ENCODE data around the gene SNCAIP. TPM values are rescaled to one million over a fixed set of nuclear protein-coding genes. Genes with fewer than 3 reads are reported as not detected.
A peak's percentile ranks its signal among the peaks of the same experiment; 100 is the strongest.

SNCAIP gene
- total RNA-seq, 1 experiment from 2014 or later: 0.21 TPM

- ChIA-PET POLR2A (interaction anchor here (0.6 kb wide), 1 partner anchor 30 kb away, joined by 3 read pairs; no protein-coding TSS in a partner anchor), CTCF (interaction anchor here (0.6 to 10.9 kb wide), 5 partner anchors 10 to 304 kb away, joined by 3 to 67 read pairs (median 4); no protein-coding TSS in a partner anchor)
- no peak overlapping the region for H3K27ac Mint-ChIP-seq (ENCODE audit: low read depth, unreplicated experiment)
- intact Hi-C loops (cut with micrococcal nuclease): loop anchor here (1.0 kb wide), 2 partner anchors 34 to 296 kb away; no protein-coding TSS in a partner anchor
- peak; percentile 28 for TF ChIP-seq CTCF (IDR thresholded peaks at IDR 0.05; ENCODE audit: unreplicated experiment)
- H3K27me3 Mint-ChIP-seq (ENCODE audit: insufficient read depth, unreplicated experiment): no peaks in the 10 kb centered on the region
- DNase-seq (ENCODE audit: unreplicated experiment): peak; percentile 73
- no peaks in the 10 kb centered on the region for H3K36me3 Mint-ChIP-seq (ENCODE audit: insufficient read depth, unreplicated experiment)
- no peaks in the 10 kb centered on the region for H3K9me3 Mint-ChIP-seq (ENCODE audit: unreplicated experiment)
- no peak overlapping the region for H3K4me3 Mint-ChIP-seq (ENCODE audit: unreplicated experiment)
- BruUV-seq (replicated peaks): no TSS peak
- H3K4me1 Mint-ChIP-seq (ENCODE audit: insufficient read depth, unreplicated experiment): peaks cover 9% of the 10 kb centered on the region
Measured at GRCh38 chr5:122492675-122493074, 180.6 kb downstream of the SNCAIP start.

DNA sequence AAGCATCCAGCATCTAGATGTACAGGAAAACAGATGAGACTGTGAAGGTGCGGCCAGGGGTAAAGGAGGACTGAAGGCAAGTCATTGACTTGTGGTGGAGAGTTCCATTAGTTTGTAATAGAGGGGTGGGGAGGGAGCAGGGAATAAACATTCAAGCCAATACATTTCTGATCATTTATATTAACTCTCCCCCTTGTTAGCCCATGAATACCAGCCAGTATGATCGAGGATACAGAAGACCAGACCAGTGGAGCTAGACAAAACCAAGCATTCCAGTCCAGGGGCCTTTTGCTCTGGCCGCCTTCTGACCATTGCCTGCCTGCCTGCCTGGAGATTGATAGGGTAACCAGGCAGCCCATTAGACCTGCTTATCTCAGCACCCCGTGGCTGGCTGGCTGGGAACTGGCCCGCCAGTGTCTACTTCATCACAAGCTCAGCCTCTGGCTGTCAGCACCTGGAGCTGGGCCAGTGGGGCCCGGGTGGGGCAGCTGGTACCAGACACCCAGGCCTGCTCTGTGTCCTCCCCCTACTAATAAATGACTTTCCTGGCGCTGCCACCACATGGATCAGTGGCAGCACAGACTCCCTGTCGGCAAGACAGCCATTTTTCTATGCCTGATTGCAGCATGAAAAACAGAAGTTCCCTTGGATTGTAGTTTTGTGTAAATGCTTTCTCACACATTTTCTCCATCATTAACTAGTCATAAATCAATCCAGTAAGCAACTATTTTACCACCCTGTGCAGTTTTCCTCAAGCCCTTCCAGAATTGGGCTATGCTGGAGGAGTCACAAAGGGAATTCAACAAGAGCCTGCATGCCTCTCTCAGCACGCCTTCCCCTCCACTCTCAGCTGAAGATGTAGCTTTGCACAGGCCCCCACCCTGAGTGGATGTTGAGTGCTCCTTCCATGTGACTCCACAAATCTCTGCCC is 181.3 kb downstream of the SNCAIP start:
- no peaks in the 10 kb centered on the region for H3K36me3 Mint-ChIP-seq (ENCODE audit: insufficient read depth, unreplicated experiment)
- intact Hi-C loops (cut with micrococcal nuclease): no loop called here
- H3K27me3 Mint-ChIP-seq (ENCODE audit: insufficient read depth, unreplicated experiment): no peaks in the 10 kb centered on the region
- no peak overlapping the region for H3K4me3 Mint-ChIP-seq (ENCODE audit: unreplicated experiment)
- no peak for DNase-seq (ENCODE audit: unreplicated experiment)
- no peak overlapping the region for H3K27ac Mint-ChIP-seq (ENCODE audit: low read depth, unreplicated experiment)
- H3K9me3 Mint-ChIP-seq (ENCODE audit: unreplicated experiment): no peaks in the 10 kb centered on the region
- no peak for TF ChIP-seq CTCF (IDR thresholded peaks at IDR 0.05; ENCODE audit: unreplicated experiment)
- H3K4me1 Mint-ChIP-seq (ENCODE audit: insufficient read depth, unreplicated experiment): peaks cover 9% of the 10 kb centered on the region
- POLR2A ChIA-PET: interaction anchor here (0.6 to 1.0 kb wide), 3 partner anchors 12 to 69 kb away, joined by 3 read pairs; no protein-coding TSS in a partner anchor
- CTCF ChIA-PET: interaction anchor here (0.5 to 10.9 kb wide), 11 partner anchors 11 to 550 kb away, joined by 3 to 67 read pairs (median 4); no protein-coding TSS in a partner anchor
- no TSS peak for BruUV-seq (replicated peaks)

DNA sequence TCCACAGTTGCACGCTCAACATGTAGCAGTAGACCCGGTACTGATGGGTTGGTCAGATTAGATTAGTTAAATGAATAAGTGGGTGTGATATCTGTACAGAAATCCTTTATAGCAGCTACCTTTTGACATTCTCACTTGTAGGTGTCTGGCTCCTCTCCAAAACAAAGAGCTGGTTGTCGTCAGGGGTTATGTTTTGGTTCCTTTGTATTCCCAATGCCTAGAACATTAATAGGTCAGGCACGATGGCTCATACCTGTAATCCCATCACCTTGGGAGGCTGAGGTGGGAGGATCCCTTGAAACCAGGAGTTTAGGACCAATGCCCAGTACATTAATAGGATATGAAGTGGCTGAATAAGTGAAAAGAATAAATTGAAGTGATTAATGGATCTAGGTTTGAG is 182.1 kb downstream of the SNCAIP start:
- Mint-ChIP-seq H3K36me3 (ENCODE audit: insufficient read depth, unreplicated experiment) (no peaks in the 10 kb centered on the region), H3K27me3 (ENCODE audit: insufficient read depth, unreplicated experiment) (no peaks in the 10 kb centered on the region), H3K9me3 (ENCODE audit: unreplicated experiment) (no peaks in the 10 kb centered on the region), H3K4me3 (ENCODE audit: unreplicated experiment) (no peak overlapping the region), H3K27ac (ENCODE audit: low read depth, unreplicated experiment) (no peak overlapping the region), H3K4me1 (ENCODE audit: insufficient read depth, unreplicated experiment) (peaks cover 13% of the 10 kb centered on the region)
- ChIA-PET CTCF (interaction anchor here (0.5 to 10.9 kb wide), 12 partner anchors 12 to 549 kb away, joined by 3 to 67 read pairs (median 4); no protein-coding TSS in a partner anchor), POLR2A (interaction anchor here (0.5 to 1.1 kb wide), 6 partner anchors 11 to 378 kb away, joined by 3 read pairs; no protein-coding TSS in a partner anchor)
- BruUV-seq (replicated peaks): no TSS peak
- no peak for DNase-seq (ENCODE audit: unreplicated experiment)
- intact Hi-C loops (cut with micrococcal nuclease): no loop called here
- no peak for TF ChIP-seq CTCF (IDR thresholded peaks at IDR 0.05; ENCODE audit: unreplicated experiment)

- Mint-ChIP-seq H3K9me3 (ENCODE audit: unreplicated experiment) (no peaks in the 10 kb centered on the region), H3K27me3 (ENCODE audit: insufficient read depth, unreplicated experiment) (no peaks in the 10 kb centered on the region), H3K4me3 (ENCODE audit: unreplicated experiment) (no peak overlapping the region), H3K4me1 (ENCODE audit: insufficient read depth, unreplicated experiment) (peaks cover 32% of the 10 kb centered on the region), H3K27ac (ENCODE audit: low read depth, unreplicated experiment) (no peak overlapping the region), H3K36me3 (ENCODE audit: insufficient read depth, unreplicated experiment) (no peaks in the 10 kb centered on the region)
- POLR2A ChIA-PET: interaction anchor here (0.5 to 0.9 kb wide), 4 partner anchors 36 to 485 kb away, joined by 3 read pairs; no protein-coding TSS in a partner anchor
- CTCF ChIA-PET: interaction anchor here (0.5 to 10.9 kb wide), 7 partner anchors 10 to 312 kb away, joined by 3 to 67 read pairs (median 5); no protein-coding TSS in a partner anchor
- no TSS peak for BruUV-seq (replicated peaks)
- peak; percentile 19 for TF ChIP-seq CTCF (IDR thresholded peaks at IDR 0.05; ENCODE audit: unreplicated experiment)
- intact Hi-C loops (cut with micrococcal nuclease): loop anchor here (1.0 kb wide), 1 partner anchor 302 kb away; no protein-coding TSS in a partner anchor
- DNase-seq (ENCODE audit: unreplicated experiment): no peak
Measured at GRCh38 chr5:122498163-122498562, 186.1 kb downstream of the SNCAIP start.
